Measurements from ENCODE around the gene BCAS3.
"Not testable (repeated sequence)": the region's sequence is repeated elsewhere in the genome, so short reads cannot be mapped to it uniquely, and the experiment has no call there.

Gene BCAS3

DNA sequence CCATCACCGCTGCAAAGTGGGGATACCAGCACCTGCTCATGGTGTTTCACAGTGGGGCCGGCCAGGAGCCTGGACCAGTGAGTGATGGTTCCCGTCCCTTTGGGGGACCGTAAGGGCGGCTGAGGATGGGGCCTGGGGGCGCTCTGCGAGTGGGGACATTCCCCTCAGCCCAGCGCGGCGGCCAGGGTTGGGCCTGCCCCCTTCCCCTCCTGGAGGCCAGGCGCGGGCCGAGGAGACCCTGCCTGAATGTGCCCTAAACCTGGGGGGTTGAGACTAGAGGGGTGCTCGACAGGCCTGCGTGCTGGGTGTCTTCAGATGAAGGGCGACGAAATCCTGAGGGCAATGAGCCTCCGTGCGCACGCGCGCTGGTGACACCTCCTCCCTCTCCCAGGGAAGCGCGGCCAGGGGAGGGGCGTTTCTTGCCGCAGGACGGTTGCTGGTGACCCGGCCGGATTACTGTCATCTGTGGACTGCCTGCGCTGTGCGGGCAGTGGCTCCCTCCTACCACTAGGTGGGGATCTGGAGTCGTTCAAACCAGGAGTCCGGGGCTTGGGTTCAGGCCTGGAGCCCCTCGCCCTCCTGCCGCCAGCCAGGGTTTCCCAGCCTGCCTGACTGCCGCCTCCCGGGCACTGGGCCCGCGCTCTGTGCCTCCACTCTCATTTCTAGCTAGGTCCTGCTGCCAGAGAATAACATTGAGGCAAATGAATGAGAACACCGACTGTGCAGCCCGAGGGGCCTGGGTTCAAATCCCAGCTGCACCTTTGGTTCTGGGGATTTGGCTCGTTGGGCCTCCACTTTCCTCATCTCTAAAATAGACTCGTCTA lies 739.1 kb downstream of the BCAS3 start:
- DNase-seq = peak; percentile 67

DNA sequence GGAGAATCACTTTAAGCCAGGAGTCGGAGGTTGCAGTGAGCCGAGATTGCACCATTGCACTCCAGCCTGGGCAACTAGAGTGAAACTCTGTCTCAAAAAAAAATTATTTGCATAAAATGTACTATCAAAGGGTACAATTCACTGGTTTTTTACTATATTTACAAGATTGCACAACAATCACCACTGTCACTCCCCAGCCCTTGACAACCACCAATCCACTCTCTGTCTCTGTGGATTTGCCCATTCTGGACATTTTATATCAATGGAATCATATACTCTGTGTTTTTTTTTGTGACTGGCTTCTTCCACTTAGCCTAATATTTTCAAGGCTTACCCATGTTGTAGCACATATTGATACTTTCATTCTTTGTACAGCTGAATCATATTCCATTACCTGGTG lies 740.8 kb downstream of the BCAS3 start:
- DNase-seq = no peak

DNA sequence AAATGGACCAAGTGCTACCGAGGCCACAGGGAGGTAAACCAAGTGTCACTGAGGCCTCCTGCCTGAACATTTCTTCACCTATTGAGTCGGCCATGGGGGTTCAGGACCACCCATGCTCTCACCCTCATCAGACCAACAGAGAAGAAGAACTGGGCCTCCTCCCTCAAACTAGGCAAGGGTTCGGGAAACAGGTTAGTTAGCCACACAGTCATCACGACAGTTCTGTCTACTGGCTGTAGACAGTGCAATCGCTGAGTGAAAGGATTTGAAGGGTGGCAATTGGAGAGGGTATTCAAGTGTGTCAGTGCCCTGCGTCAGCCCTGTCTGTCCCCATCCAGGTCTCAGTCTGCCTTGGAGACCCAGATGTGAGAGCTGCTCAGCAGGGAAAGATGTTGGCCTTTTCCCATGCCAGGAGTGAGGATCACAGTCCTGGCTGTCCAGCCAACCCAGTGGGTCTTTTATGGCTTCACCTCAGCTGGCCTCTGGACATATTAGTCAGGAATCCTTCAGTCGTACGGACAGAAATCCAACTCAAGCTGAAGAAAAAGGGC lies 741.9 kb downstream of the BCAS3 start:
- no peak for DNase-seq

DNA sequence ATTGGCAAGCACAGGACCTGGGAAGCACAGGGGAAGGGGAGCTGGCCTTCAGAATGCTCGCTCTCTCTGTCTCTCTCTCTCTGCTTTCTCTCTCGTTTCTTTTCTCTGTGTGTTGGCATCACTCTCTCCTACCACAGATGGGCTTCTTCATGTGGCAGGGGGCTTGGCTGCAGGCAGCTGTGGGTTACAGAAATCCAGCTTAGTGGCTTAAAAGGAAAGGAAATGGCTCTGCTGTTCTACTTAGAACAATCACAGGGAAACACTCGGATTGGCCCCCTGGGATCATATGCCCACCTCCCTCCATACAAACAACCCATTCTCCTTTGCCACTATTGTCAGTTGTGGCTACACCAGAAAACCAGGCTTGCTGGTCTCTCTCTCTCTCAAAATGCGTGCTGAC lies 742.4 kb downstream of the BCAS3 start:
- DNase-seq = no peak

DNA sequence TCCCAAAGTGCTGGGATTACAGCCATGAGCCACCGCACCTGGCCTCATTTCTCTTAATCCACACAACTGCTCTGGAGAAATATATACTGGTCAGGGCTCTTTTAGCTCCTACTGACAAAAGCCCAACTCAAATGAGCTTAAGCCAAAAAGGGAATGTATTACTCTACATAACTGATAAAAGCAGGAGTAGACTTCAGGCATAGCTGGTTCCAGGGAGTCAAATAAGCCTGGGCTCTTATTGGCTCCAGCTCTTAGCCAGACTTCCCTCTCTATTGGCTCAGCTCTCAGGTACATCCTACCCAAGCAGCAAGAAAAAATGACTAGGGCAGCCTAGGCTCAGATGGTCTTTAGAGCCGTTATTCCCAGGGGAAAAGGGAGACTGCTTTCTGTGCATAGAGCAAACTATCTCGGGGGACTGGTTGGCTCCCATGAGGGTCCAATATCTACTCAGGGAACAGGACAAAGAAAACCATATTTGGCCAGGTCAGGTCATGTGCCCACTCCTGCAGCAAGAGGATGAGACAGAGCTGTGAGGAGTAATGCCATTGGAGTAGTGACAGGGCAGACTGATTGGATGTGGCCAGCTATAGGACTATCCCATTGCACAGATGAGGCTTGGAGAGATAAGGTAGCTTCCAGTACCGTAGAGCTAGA lies 743.2 kb downstream of the BCAS3 start:
- no peak for DNase-seq

DNA sequence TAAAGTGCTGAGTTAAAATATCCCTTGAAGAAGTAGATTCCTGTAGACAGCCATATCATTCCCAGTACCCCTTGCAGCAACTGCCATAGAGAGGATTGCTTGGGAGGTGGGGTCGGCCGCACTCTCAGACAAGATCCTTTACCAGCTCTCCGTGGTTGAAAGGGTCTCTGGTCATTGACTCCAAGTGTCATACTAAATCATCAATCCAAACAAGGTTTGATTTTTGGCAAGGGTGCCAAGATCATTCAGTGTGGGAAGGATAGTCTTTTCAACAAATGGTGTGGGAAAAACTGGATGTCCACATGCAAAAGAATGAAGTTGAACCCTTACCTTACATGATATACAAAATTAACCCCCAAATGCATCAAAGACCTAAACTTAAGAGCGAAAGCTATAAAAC lies 743.8 kb downstream of the BCAS3 start:
- DNase-seq = no peak

DNA sequence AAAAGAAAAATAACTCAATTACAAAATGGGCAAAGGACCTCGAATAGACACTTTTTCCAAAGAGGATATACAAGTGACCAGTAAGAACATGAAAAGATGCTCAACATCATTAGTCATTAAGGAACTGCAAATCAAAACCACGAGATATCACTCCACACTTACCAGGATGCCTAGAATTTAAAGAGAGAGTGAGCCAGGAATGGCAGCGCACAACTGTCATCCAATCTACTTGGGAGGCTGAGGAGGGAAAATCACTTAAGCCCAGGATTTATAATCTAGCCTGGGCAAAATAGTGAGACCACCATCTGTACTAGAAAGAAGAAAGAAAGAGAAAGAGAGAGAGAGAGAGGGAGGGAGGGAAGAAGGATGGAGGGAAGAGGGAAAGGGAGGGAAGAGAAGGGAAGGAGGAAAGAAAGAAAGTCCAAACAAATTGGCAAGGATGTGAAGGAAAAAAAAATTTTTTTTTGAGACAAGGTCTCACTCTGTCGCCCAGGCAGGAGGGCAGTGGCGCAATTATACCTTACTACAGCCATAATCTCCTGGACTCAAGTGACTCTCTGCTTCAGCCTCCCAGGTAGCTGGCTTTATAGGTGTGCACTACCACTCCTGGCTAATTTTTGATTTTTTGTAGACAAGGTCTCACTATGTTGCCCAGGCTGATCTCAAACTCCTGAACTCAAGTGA lies 744.6 kb downstream of the BCAS3 start:
- no peak for DNase-seq

DNA sequence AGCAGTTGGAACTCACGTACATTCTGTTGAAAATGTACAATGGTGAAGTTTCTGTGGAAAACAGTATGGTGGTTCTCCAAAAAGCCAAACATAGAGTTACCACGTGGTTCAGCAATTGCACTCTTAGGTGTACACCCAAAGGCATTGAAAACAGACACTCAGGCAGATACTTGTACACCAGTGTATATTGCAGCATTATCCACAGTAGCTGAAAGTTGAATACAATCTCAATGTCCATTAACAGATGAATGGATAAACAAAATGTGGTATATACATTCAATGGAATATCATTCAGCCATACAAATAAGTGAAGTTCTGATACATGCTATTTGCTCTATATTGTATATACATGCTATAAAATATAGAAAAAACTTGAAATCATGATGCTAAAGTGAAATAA lies 745.2 kb downstream of the BCAS3 start:
- no peak for DNase-seq

DNA sequence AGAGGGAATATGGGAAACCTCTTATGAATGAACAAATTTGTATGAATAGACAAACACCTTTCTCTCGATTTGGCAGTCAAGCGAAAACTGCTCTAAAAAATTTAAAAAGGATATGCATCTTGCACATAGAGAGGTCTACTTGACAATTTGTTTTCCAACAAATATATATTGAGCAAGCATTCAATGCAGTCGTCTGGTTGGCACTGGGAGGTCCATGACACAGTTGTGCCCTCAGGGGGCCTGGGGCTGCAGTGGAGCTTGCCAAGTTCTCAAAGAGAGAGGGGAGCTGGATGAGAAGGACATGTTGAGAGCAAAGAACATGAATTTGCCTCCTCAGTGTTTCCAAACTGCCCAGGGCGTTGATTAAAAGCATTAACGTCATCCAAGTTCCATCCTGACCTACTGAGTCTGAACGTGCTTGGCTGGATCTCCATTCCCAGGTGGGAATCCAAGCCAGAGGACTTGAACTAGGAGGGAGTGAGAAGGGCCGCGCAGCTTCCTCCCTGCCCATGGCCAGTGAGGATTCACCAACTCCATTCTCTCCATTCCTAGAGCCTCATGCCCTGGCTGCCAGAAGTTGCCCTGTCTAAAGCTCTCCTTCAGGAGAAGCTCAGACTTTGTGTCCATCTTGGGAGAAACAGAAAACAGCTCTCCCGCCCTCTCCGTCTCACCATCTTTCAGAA lies 746.5 kb downstream of the BCAS3 start:
- DNase-seq = no peak

DNA sequence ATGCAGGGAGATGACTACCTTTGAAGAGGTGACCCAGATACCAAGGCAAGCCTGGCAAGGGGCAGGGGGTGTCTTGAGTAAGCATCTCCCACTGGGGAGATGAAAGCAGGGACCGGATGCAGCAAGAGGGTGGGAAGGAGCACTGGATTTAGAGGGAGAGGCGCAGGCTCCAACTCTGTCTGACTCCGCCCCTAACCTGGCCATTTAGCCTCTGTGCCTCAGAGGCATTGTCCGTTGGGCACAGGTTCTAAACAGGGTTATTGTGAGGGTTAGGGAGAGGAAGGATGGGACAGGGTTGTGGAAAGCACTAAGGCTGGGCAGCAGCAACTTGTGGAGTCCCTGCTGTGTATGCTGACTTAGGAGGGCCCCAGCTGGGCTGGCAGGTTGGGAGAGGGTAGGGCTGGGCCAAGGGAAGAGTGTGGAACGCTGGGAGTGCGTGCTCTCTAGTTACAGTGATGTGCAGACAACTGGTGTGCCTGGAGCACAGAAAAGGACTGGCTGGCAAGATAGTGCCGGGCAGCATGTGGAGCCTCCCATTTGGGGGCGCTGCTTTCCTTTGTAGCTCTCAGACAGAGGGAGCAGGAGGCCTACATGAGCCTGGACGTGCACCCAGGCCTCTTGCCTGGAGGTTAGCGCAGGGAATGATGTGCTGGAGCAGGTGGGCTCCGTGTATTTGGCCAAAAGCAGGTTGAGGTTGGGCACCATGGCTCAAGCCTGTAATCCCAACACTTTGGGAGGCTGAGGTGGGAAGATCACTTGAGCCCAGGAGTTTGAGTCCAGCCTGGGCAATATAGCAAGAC lies 748.2 kb downstream of the BCAS3 start:
- DNase-seq = no peak

DNA sequence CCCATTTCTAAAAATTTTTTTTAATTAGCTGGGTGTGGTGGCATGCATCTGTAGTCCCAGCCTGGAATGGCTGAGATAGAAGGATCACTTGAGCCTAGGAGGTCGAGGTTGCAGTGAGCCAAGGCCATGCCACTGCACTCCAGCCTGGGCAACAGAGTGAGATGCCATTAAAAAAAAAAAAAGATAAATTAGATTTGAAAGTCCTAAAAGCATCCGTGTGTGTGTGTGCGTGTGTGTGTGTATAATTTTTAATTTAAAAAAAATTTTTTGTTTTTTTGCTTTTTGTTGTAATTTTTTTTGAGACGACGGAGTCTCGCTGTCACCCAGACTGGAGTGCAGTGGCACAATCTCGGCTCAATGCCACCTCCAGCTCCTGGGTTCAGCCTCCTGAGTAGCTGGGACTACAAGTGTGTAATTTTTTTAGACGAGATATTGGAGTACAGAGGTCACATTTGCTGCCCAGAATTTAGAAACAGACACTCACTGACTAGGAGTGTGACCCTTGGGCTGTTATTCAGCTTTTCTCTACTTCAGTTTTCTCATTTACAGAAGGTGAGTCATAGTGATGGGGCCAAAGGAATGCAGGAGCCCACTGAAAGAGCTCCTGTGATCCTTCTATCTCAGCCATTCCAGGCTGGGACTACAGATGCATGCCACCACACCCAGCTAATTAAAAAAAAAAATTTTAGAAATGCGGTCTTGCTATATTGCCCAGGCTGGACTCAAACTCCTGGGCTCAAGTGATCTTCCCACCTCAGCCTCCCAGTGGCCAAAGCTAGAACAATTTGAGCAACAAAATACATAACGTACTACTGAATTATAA lies 749.0 kb downstream of the BCAS3 start:
- DNase-seq = no peak

DNA sequence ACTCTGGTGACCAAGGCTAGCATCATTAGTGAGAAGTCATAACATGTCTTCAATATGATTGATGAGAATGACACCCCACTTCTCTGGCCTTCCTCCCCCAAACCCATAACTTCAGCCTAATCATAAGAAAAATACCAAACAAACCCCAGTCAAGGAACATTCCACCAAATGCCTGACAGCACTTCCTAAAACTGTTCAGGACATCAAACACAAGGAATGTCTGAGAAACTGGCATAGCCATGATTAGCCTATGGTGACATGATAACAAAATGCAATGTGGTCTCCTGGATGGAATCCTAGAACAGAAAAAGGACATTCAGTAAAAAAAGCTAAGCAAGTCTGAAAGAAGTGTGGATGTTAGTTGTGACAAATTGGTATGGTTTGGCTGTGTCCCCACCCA lies 749.9 kb downstream of the BCAS3 start:
- DNase-seq = no peak

DNA sequence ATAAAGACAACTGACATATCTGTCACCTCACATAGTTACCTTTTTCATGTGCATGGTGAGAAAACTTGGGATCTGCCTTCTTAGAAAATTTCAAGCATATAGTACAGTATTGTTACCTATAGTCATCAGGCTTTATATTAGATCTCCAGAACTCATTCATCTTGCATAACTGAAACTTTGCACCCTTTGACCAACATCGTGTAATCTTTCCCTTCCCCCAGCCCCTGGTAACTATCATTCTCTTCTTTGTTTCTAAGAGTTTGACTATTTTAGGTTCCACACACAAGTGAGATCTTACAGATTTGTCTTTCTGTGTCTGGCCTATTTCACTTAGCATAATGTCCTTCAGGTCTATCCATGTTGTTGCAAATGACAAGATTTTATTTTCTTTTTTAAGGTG lies 751.6 kb downstream of the BCAS3 start:
- no peak for DNase-seq

DNA sequence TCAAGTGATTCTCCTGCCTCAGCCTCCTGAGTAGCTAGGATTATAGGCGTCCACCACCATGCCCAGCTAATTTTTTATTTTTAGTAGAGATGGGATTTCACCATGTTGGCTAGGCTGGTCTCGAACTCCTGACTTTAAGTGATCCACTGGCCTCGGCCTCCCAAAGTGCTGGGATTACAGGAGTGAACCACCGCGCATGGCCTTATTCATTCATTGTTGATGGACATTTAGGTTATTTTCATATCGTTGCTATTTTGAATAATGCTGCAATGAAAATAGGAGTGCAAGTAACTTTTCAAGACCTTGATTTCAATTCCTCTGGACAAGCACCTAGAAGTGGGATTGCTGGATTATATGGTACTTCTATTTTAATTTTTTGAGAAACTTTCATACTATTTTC lies 752.2 kb downstream of the BCAS3 start:
- DNase-seq = not testable (repeated sequence)

DNA sequence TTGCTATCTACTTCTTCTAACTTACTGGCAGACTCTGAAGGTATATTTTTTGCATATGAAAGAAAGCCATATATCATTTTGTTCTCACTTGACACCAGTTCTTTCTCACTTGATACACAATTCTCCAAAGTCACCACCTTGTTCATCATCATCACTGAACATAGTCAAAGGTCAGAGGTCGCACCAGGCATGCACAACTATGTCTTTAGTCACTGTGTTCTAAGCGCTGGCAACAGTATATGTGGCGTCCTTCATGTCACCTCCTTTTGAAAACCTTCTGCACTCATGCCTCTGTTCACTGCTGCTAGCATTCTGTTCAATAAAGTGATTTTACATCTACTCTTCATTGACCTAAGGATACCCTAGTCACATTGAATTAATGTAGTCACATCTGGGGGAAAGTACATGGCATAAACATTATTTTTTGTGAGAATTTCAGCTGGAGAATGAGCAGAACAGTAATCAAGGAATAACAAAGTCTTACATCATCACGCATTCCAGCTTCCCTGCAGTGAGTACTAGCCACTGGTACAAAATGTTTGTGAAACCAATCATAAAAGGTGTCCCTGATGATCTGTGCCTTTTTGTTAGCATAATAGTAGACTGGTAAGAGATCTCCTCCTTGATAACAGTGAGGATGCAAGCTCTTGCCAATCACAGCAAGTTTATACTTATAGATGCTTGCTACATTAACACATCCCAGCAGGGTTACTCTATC lies 754.1 kb downstream of the BCAS3 start:
- no peak for DNase-seq

DNA sequence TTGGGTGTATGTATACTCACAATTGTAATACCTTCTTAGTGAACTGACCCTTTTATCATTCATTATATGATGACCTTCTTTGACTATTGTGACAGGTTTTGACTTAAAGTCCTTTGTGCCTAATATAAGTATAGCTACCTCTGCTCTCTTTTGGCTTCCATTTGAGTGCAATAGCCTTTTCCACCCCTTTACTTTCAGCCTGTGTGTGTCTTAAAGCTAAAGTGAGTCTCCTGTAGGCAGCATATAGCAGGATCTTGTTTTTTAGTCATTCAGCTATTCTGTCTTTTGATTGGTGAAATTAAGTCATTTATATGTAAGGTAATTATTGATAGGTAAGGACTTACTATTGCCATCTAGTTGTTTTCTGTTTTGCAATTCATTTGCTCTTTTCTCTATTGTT lies 758.6 kb downstream of the BCAS3 start:
- no peak for DNase-seq

DNA sequence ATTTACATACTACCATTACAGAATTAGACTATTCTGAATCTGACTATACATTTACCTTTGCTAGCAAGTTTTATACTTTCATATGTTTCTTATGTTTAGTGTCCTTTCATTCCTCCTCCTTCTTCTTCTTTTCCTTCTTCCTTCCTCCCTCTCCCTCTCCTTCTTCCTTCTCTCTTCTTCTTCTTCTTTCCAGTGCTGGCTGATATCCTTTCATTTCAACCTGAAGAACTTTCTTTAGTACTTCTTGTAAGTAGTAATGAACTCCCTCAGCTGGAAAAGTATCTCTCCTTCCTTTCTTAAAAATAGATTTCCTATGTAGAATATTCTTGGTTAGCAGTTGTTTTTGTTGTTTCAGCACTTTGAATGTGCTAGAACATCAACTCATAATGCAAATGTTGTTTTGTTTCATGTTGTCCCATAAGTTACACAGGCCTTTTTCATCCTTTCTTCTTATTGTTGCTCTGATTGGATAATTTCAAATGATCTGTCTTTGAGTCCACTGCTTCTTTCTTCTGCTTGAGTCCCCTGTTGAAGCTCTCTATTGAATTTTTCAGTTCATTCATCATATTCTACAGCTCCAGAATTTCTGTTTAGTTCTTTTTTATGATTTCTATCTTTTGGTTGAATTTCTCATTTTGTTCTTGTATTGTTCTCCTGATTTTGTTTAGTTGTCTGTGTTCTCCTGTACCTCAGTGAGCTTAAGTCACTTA lies 759.5 kb downstream of the BCAS3 start:
- DNase-seq = no peak

DNA sequence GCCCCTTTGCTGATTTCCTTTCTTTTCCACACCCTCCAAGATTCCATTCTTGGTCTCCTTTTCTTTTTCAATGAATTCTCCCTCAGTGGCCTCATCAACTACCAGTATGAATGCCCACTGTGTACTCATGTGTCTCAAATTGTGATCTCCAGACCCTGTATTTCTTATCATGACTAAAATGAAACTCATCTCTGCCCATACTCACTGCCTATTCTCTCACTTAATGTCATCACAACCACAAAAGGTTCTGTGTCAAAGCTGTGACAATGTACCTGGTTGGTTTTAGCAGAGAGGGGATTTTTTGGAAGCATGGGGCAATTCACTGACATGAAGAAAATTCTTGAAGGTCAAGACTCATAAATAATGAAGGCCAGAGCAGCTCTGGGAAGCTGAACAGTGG lies 763.0 kb downstream of the BCAS3 start:
- no peak for DNase-seq

DNA sequence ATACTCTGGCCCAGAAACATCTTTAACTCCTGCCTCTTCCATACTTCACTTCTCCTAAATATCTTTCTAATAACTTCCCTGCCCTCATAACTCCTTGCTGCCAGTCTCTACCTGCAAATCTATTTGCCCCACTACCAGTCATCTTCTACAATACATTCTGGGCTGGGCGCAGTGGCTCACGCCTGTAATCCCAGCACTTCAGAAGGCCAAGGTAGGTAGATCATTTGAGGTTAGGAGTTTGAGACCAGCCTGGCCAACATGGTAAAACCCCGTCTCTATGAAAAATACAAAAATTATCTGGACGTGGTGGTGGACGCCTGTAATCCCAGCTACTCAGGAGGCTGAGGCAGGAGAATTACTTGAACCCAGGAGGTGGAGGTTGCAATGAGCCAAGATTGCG lies 763.9 kb downstream of the BCAS3 start:
- not testable (repeated sequence) for DNase-seq

All from CD4-positive, alpha-beta T cell treated with Interleukin-17A for 4 hours (primary cell).